HG03095 (cell line): ENCODE results near the gene LSM12.
"Not testable (repeated sequence)": the region's sequence is repeated elsewhere in the genome, so short reads cannot be mapped to it uniquely, and the experiment has no call there.

Source experiments
- ATAC-seq: cut with Tn5 transposase; IDR thresholded peaks from one replicate; pipeline ENCODE4 v1.9.1; 2021; ENCODE audit warnings: moderate library complexity; ENCODE audit not compliant: unreplicated experiment

The LSM12 gene

DNA sequence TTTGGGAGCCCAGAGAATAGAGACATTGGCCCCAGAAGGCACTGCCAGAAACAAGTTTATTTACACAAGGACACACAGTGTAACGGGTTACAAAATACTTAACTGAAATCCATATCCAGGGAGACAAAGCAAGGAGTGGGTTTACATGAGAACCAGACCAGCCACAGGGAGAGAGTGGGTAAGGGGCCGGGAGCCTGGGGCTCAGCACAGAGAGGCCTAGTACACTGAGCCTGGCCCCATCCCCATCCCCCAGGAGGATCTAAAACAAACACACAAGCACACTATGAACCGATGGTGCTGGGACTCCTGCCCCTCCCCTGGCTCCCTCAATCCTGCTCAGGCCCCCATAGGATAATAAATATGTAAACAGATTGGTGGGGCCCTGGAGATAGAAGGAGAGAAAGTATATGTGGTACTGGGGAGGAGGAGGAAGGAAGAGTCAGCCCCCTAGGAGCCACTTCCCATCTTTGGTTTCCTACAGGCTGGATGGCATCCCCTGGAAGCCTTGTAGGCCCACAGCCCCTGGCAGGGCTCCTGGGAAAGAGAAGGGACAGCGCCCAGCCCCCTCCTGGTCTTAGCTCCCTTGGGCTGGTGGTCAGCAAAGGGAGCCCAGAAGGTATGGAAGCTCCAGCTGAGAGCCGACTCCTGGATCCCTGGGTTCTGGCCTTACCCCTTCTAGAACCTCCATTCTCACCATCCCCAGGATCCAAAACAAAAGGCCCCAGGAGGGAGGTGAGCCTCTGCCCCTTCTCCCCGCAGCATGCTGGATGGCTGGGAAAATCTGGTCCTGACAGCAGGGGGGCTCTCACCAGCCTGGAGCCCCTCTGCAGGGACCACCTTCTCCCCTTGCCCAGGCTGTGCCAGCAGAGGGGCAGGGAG lies 10.5 kb upstream of the LSM12 start:
- ATAC-seq, result no peak

DNA sequence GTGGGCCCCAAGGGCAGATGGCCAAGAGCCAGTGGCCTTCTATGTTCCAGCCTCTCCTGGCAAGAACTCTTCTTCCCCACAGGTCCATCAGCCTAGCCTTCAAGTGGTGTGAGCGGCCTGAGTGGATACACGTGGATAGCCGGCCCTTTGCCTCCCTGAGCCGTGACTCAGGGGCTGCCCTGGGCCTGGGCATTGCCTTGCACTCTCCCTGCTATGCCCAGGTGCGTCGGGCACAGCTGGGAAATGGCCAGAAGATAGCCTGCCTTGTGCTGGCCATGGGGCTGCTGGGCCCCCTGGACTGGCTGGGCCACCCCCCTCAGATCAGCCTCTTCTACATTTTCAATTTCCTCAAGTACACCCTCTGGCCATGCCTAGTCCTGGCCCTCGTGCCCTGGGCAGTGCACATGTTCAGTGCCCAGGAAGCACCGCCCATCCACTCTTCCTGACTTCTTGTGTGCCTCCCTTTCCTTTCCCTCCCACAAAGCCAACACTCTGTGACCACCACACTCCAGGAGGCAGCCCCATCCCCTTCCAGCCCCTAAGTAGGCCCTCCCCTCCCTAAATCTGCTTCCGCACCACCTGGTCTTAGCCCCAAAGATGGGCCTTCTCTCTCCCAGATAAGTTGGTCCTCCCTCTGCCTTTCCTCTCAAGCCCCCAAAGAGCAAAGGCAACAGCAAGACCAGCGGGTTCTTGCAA lies 9.3 kb upstream of the LSM12 start:
- no peak for ATAC-seq

DNA sequence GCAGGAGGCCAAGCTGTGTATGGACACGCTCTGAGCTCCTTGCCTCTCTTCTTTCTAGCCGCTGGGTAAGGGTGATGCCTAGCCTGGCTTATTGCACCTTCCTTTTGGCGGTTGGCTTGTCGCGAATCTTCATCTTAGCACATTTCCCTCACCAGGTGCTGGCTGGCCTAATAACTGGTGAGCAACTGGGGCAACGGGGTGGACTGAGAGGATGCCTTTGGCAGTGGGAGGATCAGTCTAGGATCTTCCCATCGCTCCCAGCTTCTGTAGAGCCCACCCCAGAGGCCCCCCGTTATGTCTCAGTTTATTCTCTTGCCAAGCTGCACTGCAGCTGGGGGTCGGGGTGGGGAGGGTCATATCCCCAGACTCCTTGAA lies 8.4 kb upstream of the LSM12 start:
- no peak for ATAC-seq

DNA sequence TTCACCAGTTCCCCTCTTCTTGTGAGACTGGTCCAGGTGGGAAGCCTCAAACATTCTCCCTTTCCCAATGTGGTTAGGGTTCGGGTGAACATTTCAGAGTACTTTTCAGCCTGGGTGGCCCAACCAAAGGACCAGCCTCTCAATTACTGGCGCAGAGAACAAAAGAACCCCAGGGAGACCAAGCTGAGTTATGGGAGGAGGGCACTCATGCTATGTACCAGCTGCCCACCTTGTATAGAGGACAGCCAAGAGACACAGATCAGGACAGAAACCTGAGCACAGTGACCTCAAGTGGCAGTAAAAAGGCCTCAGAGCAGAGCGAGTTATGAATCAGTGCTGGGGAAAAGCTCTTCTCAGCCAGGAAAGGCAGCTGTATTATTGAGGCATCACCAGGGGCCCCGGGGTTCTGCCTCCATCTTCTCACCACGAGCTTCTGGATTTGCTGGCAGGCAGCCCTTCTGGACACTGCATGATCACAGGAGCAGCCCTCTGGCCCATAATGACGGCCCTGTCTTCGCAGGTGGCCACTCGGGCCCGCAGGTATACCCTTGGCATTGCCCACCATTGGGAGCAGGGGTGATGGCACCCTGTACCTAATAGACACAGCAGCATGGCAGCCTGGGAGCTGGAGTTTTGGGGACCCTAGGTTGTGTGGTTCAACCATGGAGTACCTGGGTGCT lies 7.9 kb upstream of the LSM12 start:
- ATAC-seq, result no peak

DNA sequence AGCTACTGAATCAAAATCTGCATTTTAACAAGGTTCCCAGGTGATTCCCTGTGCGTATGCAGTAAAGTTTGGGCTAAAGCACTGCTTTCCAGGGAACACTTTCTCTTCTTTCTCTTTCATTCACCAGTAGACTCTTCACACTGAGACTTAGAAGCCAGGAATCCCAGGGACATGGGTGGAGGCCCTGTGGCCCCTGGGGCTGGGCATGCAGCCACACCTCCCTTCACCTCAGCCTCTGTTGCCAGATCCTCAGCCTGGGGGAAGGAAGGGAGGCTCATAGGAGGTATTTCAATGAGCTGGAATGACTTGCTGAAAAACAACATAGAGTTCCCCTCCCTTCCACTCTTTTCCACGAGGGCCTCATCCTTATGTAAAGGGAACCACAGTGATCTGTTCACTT lies 5.3 kb upstream of the LSM12 start:
- no peak for ATAC-seq

DNA sequence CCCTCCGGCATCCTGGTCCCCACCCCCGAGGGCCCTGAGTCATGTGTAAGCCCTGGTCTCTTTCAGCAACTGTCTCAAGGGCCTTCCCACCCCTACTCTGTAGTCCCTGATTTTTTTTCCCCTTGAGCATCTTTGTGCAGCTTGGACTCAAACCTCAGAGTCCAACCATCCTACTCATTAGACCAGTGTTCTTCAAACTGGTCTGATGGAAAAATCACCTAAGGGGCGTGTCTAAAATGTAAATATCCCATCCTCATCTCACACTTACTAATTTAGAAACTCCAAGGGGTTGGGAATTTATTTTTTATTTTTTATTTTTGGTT lies 4.7 kb upstream of the LSM12 start:
- no peak for ATAC-seq

DNA sequence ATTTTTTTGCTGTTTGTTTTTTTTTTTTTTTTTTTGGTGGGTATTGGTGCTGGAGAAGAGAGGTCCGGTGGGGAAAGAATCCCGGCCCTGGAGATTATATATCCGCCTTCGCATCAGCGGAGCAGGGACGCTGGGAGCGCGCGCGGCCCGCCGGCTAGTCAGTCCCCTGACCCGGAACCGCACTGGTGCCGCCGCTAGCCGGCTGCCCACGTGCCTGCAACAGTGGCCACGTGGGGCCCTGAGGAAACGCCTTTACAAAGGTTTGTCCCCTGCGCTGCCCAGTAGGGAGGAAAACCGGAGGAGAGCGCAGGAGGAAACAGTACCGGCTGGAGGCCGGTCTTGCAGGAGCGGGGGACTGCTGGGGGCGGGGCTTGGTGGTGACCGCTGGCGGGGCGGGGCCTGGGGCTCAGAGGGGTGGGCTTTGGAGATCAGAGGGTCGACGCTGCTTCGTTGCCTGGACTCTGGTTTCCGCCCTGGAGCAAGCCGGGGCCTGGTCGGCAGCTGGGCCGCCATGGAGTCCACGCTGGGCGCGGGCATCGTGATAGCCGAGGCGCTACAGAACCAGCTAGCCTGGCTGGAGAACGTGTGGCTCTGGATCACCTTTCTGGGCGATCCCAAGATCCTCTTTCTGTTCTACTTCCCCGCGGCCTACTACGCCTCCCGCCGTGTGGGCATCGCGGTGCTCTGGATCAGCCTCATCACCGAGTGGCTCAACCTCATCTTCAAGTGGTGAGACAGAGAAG lies 4.2 kb upstream of the LSM12 start, which contains the start of gene G6PC3:
Gene G6PC3, plus strand, starts transcription at position 281 of the 743 bp plus-strand sequence. Its CDS starts 231 bp downstream, at position 512.
- ATAC-seq, result peak; percentile 51

DNA sequence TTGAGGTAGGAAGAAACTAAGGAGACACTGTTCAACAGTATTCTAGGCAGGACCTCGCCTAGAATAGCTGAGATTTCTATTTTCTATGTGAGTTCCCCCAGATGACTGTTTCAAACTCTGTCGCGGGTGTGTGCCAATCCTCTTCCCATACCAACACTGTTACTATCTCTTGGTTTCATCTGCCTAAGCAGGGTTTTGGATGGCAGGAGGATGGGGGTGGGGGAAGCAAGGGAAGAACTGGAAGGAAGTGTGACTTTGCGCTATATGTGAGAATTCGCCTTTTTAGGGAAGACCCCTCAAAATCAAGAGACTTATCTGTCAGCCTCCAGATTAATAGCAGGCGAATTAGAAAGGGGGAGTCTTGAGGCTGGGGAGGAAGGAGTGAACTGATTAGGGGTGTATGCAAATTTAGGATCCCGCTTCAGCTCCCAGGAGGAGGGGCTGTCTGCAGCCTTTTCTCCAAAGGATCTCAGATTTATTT lies 3.5 kb upstream of the LSM12 start:
- no peak for ATAC-seq

DNA sequence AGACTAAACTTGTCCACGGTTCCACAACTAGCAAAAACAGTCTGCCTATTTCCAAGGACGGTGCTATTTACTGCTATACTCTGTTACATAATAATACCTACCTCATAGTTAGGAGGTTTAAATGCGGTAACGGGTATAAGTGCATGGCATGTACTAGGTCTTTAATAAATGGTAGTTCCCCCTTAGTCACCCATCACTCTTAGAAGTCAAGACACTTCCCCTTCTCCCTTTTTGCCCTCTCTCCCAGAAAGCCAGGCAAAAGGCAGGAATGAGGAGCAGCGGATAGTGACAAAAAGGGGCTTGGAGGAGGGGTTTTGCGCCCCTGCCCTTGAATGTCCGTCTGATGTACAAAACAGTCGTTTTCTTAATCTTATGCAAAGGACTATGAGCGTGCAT lies 1.1 kb upstream of the LSM12 start:
- ATAC-seq, result no peak

DNA sequence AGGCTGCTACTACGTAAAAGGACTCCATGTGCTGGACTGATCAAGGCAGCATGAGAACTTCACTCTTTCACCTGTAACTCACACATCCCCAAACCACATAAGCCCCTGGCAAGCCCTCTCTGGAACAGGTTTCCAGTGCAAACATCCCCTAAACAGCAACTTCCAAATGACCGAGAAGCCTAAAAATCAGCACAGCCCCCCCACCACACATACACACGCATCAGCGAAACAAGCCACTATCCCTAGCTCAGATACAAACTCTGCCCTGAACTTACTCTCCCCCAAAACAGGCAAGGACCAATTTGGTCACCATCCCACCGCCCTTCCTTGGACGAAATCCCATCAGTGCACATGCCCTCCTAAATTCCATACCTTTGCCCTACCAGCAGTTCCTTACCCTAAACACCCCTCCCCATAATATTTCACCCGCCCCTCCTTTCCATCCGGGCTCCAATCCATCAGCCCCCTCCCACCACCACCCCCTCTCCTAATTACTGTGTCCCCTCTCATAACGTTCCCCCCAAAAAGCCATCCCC lies 735 bp downstream of the LSM12 start:
- no peak for ATAC-seq

DNA sequence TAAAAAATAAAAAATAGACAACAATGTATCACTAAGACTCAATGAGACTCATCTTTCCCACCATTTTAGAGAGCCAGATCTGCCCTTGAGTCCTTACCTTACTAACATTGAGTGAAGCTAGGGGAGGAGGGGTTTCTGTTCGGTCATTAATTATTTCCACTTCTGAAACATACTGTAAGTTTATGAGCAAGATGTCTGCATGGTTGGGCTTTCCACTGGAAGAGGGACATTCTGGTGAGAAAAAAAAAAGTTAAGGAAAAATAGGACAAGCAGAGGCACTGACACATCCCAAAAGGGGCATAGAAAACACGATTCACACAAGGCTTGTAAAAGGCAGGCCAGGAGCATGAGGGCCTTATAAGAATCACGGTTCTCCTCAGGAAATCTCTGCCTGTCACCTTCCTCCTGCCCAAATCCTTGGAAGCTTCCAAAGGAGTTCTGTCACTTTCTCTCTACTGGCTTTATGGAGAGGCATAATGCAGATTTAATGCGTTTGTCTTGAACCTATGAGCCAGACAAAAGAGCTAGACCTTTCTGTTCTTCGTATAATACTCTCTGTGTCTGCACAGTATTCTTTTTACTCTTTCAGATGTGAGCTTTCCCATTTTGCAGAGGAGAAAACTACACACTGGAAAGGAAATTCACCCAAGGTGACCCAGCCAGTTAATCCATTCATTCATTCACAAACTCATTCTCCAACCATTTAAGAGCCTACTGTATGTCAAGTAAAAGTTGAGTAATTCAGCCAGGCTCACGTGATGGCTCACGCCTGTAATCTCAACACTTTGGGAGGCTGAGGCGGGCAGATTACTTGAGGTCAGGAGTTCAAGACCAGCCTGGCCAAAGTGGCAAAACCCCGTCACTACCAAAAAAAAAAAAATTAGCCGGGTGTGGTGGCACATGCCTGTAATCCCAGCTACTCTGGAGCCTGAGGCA lies 2.5 kb downstream of the LSM12 start:
- ATAC-seq, result no peak

DNA sequence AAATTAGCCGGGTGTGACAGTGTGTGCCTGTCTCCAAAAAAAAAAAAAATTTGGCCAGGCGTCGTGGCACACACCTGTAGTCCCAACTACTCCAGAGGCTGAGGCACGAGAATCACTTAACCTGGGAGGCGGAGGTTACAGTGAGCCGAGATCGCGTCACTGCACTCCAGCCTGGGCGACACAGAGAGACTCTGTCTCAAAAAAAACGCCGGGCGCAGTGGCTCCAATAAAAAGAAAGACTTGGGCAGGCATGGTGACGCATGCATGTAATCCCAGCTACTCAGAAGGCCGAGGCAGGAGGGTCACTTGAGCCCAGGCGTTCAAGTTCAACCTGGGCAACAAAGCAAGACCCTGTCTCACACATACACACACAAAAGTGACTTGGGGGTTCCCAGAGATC lies 3.6 kb downstream of the LSM12 start:
- ATAC-seq, result no peak

DNA sequence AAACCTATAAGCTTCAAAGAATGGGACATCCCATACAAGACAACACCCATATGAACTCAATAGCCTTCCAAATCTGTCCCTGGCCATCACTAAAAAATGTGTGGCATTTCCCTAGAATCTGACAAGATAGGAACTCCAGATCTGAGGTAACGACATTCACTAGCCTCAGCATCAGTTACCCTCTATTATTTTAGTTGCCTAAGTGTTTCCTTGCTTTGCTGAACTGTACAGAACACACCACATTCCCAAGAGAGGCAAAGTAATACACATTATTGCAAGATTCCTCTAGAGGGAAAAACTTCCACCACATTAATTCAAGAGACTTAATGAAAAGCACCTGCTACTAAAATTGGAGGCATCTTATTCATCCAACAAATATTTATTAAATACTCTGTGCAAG lies 5.0 kb downstream of the LSM12 start:
- ATAC-seq, result no peak

DNA sequence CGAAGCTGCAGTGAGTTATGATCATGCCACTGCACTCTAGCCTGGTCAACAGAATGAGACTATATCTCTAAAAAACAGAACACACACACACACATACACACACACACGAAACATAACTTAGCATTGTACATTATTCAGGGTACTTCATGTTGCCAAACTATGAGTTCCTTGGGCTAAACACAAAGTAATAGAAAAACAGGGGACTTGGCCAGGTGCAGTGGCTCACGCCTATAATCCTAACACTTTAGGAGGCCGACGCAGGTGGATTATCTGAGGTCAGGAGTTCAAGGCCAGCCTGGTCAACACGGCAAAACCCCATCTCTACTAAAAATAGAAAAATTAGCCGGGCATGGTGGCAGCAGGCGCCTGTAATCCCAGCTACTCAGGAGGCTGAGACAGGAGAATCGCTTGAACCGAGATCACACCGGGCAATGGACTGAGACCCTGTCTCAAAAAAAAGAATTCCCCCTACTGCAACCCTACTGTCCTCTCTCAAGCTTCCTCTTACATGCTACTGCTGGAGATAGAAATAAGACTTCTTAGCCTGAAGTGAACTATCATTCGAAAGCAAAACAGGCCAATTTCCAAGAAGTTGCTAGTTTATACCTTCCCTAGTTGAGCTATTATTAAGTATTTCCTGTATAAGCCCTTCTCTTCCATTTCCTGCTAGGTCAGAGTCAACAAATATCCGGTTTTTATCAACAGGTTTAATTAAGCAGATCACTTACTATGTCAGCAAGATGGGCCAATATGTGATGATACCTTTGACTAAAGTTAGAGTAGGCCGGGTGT lies 7.2 kb downstream of the LSM12 start:
- ATAC-seq, result no peak

DNA sequence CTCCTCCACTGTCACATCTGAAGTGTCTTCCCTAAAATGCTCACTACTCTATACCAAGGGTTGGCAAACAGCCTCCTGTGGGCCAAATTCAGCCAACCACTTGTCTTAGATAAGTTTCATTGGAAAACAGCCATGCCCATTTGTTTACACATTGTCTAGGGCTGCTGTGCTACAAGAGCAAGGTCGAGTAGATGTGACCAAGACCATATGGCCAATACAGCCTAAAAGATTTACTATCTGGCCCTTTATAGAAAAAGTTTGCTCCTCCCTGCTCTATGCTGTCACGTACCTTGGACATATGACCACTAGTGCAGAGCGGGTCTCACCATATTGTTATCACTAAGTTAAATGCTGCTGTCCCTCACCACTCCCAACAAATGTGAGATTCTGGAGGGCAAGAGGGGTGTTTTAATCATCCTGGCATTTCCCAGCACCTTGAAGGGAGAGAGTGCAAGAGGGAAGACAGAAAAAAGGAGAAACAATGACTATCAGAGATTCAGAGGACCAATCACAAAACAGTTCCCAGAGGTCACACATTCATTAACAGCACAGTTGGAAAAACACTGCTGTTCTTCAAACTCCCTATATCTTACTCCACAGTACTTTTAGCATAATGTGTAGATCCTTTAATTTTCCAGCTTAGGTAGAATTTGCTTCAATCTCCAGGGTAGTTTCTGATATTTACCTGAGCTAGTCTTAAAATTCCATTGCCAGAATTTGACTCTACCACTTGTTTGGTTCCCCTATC lies 13.2 kb downstream of the LSM12 start:
- ATAC-seq, result no peak

DNA sequence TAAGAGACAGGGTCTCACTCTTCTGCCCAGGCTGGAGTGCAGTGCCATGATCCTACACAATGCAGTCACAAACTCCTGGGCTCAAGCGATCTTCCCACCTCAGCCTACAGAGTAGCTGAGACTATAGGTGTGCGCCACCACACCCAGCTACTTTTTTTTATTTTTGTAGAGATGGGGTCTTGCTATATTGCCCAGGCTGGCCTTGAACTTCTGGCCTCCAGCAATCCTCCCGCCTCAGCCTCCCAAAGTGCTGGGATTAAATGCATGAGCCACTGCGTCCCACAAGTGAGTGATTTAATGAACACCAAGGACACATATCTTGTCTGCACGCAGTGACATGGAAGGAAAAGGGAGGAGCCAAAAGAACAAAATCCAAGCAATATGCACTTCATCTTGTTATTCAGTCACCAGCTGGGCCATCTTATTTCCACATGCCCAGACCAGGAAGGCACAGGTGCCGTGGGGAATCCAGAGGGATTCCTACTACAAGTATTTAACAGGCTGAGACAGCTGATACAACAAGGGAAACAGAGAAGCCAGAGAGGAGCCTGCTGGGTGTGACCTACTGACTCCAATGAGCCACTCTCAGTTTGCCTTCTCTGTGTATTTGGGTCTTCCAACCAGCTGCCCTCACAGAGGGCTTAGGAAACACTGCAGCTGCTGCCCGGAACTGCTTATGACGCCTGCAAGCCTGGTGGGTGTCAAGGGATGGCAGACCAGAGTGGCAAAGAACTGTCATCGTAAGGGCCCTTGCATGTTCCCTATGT lies 17.0 kb downstream of the LSM12 start:
- no peak for ATAC-seq

DNA sequence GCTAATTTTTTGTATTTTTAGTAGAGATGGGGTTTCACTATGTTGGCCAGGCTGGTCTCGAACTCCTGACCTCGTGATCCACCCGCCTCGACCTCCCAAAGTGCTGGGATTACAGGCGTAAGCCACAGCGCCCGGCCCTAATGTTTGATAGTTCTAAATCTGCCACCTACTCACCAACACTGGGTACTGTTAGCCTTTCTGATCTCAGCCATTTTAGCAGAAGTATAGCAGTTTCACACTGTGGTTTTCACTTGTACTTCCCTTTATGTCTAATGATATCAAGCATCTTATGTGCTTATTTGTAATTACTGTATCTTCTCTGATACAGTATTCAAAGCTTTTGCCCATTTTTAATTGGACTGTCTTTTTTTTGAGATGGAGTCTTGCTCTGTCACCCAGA lies 19.6 kb downstream of the LSM12 start:
- ATAC-seq, result not testable (repeated sequence)

DNA sequence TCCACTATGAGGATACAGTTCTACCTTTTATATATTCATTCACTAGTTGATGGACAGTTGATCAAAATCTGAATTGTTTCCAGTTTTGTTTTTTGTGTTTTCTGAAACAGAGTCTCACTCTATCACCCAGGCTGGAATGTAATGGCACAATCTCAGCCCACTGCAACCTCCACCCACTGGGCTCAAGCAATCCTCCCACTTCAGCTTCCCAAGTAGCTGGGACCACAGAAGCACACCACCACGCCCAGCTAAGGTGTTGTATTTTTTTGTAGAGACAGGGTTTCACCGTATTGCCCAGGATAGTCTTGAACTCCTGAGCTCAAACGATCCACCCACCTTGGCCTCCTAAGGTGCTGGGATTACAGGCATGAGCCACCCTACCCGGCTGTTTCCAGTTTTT lies 21.0 kb downstream of the LSM12 start:
- ATAC-seq, result no peak
